GM18907 (cell line): ENCODE results near the gene MCF2L.

Experiments
- ATAC-seq: cut with Tn5 transposase; IDR thresholded peaks from one replicate; pipeline ENCODE4 v1.9.1; 2021; ENCODE audit warnings: mild to moderate bottlenecking, moderate library complexity; ENCODE audit not compliant: unreplicated experiment

The MCF2L gene

DNA sequence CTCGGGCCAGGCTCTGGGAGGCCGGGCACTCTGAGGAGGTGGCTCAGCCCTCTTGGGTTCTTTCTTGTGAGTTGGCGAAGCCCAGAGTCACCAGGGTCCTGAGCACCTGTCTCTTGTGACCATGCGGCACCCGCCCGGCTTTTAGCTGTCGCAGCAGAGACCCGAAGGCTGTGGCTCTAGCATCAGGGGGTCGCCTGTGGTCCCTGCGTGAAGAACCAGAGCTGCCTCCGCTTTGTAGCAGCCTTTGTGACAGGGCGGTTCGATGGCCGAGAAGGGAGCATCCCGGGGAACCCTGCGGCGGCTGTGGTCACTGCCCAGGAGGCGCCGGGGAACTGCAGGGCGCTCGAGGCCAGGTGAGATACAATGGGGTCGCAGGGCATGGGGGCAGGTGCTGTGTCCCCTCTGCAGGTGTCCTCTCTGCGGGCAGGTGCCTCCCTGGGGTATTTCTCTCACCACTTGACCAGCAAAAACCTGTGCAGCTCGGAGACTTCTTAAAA, 10.4 kb downstream of the MCF2L start:
- ATAC-seq = no peak

DNA sequence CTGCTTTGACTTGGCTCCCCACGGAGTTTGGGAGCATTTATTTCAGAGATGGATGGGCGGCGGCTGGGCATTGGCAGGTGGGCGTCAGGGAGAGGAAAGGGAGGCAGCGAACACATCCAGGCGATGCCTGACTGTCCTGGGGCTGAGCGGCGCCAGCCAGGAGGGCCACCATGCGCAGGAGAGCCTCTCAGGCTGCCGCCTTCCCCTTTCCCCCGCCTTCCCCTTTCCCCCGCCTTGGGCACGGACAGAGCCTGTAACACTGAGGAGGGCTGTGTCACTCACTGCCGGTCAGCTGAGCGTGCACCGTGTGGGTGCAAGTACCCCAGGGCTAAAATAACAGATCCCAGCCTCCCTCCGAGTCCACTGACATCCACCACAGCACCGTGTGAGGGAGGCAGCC, 11.4 kb downstream of the MCF2L start:
- no peak for ATAC-seq

DNA sequence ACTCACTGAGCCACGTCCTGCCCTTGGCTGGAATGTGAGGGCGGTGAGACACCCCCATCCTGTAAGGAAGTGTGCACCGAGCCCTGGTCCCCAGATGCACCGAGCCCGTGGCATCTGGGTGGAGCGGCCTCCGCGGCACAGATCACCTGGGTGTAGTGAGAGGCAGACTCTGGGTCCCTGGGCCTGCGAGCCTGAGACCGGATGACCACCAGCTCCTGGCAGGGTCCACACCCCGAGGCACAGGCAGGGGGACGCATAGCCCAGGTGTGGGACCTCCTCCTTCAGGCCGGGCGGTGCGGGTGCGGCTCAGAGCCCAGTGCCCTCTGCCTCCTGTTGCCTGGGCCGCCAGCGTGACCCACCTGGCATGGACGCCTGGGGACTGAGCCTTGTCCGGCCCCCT, 12.4 kb downstream of the MCF2L start:
- ATAC-seq = no peak

DNA sequence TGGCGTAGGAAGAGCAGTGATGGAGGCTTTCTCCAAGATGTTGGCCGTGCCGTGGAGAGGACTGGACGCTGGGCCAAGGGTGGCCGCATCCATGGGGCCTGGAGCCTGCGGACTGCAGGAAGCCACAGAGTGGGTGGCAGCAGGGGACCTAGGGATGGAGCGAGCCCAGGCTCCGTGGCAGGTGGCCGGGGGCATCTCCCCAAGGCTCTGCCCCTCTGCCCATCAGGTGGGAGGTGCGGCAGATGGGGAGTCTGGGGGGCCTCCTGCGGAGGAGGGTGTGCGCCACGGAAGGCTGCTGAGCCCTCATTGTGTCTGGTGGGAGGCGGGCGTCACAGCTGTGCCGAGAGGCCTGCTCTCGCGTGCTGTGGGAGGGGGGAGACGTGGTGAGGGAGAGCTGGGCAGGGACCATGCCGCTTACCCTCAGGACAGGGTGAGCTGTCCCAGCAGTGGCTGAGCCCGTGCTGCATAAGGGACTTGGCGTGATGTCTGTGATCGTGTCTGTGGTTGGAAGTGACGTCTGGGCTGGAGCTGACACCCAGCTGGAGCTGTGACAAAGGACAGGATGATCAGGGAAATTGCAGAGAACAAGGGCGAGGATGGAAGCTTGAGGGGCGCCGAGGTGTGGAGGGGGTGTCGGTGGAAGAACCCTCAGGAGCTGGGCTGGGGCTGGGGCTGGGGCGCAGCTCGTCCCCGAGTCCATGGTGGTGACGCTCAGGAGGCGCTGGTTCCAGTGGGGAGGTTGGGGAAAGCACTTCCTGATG, 13.4 kb downstream of the MCF2L start:
- ATAC-seq = no peak

DNA sequence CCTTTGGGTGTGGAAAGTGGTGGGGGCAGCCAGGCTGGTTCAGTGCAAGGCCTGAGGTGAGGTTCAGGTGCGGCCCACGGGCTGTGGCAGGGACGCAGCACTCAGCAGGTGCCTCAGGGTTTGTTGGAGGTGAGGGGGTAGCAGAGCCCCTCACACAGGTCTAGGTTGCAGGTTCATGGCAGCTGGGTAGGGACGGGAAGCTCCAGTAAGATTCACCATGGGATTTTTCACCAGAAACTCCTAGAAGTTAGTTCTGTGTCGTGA, 14.0 kb downstream of the MCF2L start:
- no peak for ATAC-seq

DNA sequence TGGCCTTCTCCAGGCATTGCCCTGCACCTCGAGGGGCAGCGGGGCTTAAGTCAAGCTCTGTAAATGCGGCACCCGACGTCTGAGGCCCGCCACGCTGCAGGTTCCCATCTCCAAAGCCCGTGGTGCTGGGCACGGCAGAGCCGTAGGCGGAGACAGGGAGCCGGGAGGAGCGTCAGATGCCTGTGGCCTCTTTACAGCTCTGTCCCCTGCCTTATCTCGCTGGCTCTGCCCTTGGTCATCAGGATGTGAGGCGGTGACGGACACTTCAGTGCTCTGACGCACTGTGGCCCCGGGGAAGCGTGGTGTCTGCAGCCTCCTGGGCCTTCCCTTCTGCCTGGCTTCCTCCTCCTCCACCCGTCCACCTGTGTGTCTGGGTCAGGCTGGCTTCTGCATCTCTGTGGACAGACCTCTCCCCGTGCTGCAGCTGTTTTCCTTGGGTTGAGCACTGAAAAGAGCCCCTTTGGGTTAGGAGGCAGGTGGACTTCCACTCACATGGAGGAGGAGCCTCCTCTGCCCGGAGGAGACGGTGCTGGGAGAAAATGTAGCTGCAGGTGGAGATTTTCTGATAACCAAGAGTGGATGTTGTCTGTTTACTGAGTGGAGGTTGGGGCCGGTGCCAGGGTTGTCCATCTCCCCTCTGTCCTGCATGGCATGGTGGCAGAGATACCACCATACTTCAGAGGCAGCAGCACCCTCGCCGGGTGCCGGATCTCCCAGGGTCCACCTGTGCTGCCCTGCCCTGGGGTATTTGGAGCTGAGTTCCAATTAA, 14.6 kb downstream of the MCF2L start:
- ATAC-seq = no peak

DNA sequence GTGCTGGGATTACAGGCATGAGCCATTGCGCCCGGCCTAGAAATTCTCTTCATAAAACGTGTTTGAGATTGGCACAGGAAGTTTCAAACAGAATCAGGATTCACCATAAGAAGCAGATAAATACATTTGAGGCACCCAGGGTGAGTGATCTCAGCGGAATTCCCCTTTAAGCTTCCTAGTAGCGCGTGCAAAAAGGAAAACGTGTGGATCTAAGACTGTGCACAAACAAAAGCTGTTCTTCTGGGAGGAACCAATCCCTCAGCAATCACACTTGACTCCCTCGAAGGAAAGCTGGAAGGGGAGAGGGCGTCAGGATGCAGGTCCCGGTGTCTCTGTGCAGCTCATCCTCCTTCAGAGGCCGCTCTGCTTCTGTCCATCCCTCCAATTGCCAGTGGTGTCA, 15.5 kb downstream of the MCF2L start:
- ATAC-seq = no peak

DNA sequence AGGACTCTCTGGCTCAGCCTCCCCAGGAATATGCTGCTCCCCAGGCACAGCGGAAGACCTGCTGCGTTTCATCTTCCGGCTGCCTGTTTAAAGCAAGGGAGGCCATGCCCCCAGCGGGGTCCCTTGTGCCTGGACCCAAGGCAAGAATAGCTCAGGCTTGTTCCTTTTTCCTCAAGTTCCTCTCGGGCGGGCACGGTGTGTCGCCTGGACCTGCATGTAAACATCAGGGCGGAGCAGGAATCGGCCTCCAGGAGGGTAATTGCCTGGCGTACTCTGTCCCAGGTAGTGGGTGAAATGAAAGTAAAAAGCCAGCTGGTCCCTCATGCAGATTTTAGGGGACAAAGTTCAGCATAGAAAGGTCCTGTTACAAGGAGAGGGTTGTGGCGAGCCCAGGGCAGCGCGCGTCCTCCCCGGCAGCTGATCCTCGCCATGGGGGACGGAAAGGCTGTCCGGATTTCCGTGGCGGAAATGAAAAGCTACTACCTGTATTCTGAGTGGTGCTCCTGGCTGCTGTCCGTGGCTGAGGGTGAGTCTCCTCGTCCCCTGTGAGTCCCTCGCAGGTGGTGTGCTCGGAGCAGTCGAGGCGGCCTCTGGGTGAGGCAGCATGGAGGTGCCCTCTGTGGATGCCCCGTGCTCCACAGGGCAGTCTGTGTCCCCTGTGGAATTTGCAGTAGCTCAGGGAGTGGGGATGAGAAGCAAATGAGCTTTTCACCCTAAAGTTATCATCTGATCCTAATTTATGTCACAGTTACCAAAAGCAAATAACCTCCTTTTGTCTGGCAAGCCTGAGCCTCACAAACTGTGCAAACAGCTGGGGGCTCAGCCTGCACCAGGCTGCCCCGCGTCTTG, 16.2 kb downstream of the MCF2L start:
- no peak for ATAC-seq

DNA sequence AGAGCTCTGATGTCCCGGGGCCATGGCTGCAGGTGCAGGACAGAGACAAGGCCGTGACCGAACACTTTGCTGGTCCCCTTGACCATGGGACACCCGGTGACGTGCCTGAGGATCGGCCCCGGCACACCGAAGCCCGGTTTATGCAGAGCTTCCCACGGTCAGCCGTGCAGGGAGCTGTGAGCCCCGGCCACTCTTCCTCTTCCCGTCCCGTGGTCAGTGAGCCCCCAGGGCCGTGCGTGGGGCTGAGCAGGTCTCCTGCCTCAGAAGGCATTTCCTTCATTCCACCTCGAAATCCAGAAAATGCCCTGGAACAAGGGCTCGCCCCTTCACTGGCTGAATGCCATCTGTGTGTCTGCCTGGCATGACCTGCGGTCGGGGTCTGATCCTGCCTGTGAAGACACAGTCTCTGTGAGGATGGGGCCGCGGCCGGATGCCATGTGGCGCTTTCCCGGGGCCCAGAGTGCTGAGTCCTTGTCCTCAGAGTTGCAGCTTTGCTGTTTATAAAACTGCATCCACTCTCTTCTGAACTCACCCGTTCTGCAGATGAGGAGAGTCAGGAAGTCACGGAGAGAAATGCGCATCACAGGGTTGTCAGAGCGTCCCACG, 16.9 kb downstream of the MCF2L start:
- no peak for ATAC-seq

DNA sequence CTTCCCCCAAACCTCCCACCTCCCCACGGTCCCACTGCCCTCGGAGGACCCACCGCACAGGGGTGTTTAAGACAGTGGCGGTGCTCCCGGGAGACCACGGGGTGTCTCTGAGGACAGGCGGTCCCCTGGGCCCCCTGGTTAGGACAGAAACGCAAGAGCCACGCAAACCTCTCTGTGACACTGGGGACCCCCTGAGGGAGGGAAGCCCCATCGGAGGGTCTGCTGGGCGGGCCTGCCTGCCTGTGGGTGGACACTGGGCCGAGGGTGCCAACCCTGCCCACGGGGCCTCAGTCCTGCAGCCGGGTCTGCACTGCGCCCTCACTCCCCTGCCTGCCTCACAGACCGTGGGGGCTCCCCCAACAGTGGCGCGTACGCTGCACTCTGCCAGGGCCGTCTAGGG, 17.5 kb downstream of the MCF2L start:
- ATAC-seq = no peak

DNA sequence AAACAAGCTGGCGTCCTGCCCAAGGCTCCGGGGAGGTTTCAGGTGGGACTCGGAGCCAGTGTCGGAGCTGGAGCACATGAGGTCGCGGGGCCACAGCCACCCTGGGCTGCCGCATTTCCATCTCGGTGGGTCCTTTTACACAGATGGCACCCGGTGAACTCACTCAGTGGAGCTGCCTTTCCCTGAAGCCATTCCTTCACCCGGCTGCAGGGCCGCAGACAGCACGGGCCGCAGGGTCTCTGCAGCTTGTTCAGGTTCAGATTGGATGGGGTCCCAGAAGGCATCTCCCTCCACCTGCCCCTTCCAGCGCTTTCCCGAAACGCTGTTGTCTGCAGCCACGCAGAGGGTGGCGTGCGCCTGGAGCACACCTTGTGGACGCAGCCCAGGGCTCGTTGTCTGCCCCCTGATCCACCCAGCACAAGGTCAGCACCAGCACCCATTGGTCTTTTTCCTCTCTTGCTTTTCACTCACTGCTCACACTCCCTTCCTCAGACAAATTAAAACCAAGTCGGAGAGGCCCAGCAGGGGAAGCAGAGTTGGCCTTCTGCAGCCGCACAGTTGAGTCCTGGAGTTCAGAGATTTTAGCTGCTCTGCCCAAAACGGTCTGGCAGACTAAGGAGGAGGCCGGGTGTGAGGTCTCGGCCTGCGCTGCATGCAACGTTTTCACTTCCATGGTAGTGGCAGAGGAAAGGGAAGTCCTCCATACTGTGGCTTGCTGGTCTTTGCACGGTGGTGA, 18.1 kb downstream of the MCF2L start:
- no peak for ATAC-seq

DNA sequence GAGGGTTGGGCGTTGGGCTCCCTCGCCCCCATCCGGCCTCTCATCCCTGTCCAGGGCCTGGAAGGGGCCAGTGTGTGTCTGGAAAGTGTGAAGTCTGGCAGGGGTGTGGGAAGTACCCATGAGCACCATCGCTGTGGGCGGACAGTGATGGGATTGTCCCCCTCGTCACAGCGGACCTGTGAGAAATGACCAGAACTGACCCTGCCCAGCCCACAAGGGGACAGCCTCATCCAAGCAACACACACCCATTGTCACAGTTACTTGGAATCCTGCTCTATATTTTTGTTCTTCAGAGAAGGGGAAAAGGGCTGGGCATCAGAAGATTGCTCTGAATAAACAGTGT, 18.6 kb downstream of the MCF2L start:
- ATAC-seq = no peak

DNA sequence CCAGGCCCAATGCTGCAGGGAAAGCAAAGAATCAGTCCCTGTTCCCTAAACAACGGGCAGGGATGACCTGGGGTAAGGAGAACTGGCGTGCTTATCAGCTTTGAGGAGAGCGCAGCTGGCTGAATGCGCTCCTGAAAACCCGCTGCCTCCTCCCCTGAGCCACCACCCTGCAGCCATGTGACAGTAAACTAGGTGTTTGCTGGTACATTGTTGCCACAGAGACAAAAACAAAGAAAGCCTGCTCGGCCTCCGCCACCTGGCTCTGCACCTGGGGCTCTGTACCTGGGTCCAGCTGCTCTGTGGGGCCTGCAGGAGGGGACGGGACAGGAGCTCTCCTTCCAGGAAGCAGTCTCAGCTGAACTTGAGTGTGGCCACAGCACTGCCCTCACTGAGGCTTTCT, 21.8 kb downstream of the MCF2L start:
- ATAC-seq = no peak

DNA sequence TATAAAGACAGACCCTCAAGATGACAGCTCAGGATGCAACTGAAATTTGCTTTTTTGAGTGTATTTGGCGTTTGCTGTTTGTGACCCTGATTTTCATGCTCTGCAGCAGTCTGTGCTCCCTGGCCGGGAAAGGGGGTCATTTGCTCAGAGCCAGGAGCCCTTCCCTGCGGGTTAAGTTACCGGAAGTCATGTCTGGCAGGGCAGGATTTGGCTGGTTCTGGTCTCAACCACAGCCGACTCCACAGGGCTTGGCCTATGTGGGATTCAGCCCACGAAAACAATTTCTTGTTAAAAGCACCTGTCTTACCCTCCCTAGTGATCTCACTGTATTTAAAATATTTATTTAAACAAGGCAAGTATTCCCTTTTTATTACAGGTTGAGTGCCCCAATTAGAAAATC, 22.6 kb downstream of the MCF2L start:
- no peak for ATAC-seq

DNA sequence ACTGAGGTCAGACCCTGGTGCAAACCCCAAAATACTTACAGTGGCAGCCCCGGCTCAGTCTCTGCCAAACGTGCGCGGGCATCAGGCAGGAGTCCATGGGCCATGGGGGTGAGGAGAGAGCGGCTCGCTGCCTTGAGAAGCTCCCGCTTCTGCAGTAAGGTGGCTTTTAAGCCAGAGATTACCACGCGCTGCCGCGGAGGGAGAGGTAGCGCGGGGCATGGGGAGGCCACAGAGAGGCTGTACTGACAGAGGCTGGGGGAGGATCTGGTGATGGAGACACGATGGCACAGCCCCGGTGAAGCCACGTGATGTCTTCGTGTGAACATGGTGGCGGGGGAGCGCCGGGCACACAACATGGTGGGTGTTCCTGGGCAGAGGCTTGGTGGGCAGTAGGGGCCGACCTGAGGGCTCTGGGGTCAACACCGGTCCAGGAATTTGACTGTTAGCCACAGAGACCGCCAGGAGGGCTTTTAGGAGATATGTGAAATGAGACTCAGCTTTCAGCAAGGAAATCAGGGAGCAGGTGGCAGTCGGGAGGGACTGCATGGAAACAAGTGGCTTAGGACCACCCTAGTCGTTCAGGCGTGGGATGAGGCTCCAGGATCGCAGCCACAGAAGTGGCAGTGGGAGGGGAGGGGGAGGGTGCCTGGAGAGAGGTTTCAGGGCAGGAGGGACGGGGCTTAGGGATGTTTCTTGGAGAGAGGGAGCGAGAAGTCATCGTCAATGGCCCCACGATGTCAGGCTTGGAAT, 24.1 kb downstream of the MCF2L start:
- ATAC-seq = no peak

DNA sequence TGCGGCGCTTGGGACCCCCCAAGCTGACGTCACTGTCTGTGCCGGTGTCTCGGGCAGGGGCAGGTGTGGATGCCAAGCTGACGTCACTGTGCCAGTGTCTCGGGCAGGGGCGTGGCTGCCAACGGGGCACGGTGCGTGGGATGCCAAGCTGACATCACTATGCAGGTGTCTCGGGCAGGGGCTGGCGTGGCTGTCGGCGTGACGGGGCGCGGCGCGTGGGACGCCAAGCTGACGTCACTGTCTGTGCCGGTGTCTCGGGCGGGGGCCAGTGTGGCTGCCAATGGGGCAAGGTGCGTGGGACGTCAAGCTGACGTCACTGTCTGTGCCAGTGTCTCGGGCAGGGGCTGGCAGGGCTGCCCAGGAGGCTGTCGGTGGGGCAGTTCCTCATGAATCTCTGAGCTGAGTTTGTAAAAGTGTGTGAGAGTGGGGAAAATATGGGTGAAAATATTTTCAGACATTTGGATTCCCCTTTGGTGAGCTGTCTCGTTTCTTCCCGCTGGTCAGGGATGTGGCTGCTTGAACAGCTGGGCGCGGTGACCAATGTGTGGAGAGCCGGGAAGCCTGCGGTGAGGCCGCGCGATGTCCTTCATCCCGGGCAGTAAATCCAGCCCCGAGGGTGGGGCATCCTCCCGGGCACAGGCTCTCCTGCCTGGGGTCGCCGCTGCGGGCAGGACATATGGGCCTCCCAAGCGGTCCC, 25.2 kb downstream of the MCF2L start:
- no peak for ATAC-seq

DNA sequence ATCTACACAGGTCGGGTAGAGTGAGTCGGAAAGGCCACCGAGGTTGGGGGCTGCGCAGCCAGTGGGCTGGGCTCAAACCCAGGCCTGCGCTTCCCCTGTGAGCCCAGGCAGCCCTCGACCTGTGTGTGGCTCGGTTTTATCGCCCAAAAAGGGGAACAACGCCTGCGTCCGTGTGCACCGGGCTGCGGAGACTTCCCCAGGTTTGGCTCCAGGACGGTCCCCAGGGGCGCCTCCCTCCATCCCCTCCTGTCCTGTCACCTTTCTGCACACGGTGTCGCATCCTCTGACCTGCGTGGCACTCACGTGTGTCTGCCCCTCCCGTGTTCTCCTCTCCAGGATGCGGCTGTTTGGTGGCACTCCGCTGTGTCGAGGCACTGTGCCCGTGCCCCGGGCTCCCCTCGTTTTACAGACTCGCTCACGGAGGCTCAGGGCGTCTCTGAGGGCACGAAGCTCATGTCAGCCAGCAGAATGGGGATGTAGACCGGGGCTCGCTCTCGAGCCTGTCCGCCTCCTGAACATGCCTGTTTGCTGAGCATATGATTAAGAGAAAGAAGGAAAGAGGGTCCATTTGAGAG, 25.9 kb downstream of the MCF2L start:
- ATAC-seq = no peak

DNA sequence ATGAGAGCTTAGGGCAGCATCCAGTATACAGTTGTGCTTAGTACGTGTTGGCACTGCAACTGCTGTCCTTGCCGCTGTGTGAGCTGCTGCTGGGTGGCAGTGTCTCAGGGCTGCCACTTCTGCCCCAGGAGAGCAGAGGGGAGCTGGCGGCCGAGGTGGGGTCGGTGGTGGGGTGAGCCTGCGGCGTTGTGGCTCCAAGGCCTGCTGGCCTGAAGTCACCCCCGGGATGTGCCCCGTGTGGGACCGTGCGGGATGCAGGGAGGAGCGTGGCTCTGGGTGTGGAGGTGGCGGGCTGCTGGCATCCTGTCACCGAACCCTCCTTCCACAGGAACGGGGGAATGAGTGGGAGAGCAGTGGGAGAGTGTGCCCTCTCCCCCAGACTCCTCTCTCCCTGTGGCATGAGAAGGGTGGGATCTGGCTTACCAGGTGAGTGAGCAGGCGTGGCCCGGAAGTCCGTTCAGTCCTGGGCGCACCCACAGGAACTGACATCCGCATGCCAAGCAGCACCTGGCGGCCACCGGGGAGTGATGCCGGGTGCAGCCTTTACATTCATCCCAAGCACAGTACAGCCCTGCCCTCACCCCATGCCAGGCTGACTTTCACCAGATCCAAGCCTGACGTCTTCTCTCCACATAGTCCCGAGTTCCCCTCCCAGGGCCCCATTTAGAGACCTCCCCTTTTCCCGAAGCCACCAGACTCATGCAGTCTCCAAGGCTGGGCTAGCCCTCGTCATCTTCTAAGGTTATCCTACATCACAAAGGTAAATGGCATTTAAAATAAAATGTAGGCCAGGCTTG, 26.6 kb downstream of the MCF2L start:
- ATAC-seq = no peak
